ENCODE data around the gene FAM187B.

FAM187B gene

GRCh38 chr19:35232912-35233311 is 4.4 kb upstream of the FAM187B start (continued):
- TF ChIP-seq, protein P1, sequence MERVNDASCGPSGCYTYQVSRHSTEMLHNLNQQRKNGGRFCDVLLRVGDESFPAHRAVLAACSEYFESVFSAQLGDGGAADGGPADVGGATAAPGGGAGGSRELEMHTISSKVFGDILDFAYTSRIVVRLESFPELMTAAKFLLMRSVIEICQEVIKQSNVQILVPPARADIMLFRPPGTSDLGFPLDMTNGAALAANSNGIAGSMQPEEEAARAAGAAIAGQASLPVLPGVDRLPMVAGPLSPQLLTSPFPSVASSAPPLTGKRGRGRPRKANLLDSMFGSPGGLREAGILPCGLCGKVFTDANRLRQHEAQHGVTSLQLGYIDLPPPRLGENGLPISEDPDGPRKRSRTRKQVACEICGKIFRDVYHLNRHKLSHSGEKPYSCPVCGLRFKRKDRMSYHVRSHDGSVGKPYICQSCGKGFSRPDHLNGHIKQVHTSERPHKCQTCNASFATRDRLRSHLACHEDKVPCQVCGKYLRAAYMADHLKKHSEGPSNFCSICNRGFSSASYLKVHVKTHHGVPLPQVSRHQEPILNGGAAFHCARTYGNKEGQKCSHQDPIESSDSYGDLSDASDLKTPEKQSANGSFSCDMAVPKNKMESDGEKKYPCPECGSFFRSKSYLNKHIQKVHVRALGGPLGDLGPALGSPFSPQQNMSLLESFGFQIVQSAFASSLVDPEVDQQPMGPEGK (CRISPR knock-in tag; IDR thresholded peaks at IDR 0.05; ENCODE audit: borderline replicate concordance) = no peak
- TF ChIP-seq ARNTL (CRISPR knock-in tag; IDR thresholded peaks at IDR 0.05; ENCODE audit: borderline replicate concordance, low read depth) = no peak
- no peak for TF ChIP-seq ZC3H10 (CRISPR knock-in tag; IDR thresholded peaks at IDR 0.05)
- TF ChIP-seq ZNF565 (CRISPR knock-in tag; conservative IDR thresholded peaks at IDR 0.05; ENCODE audit: low read depth) = no peak
- TF ChIP-seq PPARA (CRISPR knock-in tag; IDR thresholded peaks at IDR 0.05; ENCODE audit: borderline replicate concordance) = no peak

GRCh38 chr19:35231956-35232645 is 3.6 kb upstream of the FAM187B start:
- ATAC-seq = no peak
- TF ChIP-seq CREB5 (CRISPR knock-in tag; IDR thresholded peaks at IDR 0.05; ENCODE audit: low read depth) (no peak), OSR1 (CRISPR knock-in tag; IDR thresholded peaks at IDR 0.05) (no peak), SNAI2 (CRISPR knock-in tag; IDR thresholded peaks at IDR 0.05) (no peak), PPARA (CRISPR knock-in tag; IDR thresholded peaks at IDR 0.05; ENCODE audit: borderline replicate concordance) (no peak), ZFP30 (CRISPR knock-in tag; IDR thresholded peaks at IDR 0.05) (no peak), POU6F1 (CRISPR knock-in tag; IDR thresholded peaks at IDR 0.05; ENCODE audit: borderline replicate concordance, low read depth) (no peak)

DNA sequence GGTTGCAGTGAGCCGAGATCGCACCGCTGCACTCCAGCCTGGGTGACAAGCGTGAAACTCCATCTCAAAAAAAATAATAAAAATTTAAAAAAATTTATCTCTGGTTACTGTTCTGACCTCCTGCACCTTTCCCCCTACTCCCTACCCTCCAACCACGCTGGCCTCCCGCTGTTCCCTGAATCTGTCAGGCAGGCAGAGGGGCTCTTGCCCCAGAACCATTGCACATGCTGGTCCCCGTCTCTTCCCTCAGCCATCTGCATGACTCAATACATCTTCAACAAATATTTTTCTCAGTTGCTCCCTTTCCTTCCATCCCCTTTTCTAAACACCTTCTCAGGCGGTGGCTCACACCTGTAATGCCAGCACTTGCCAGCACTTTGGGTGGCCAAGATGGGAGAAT is 1.1 kb upstream of the FAM187B start:
- TF ChIP-seq ISL1 (CRISPR knock-in tag; IDR thresholded peaks at IDR 0.05) (no peak), ZC3H10 (CRISPR knock-in tag; IDR thresholded peaks at IDR 0.05) (no peak), TOX (CRISPR knock-in tag; IDR thresholded peaks at IDR 0.05; ENCODE audit: borderline replicate concordance) (no peak), CREB5 (CRISPR knock-in tag; IDR thresholded peaks at IDR 0.05; ENCODE audit: low read depth) (no peak), ZNF70 (CRISPR knock-in tag; IDR thresholded peaks at IDR 0.05) (no peak), BACH2 (CRISPR knock-in tag; IDR thresholded peaks at IDR 0.05; ENCODE audit: borderline replicate concordance) (no peak), ZFP30 (CRISPR knock-in tag; IDR thresholded peaks at IDR 0.05) (no peak), POU6F1 (CRISPR knock-in tag; IDR thresholded peaks at IDR 0.05; ENCODE audit: borderline replicate concordance, low read depth) (no peak), SNAI2 (CRISPR knock-in tag; IDR thresholded peaks at IDR 0.05) (no peak), PPARA (CRISPR knock-in tag; IDR thresholded peaks at IDR 0.05; ENCODE audit: borderline replicate concordance) (no peak), TCF4 (CRISPR knock-in tag; IDR thresholded peaks at IDR 0.05; ENCODE audit: borderline replicate concordance) (no peak), RARB (CRISPR knock-in tag; IDR thresholded peaks at IDR 0.05) (no peak), ZNF8 (CRISPR knock-in tag; IDR thresholded peaks at IDR 0.05) (no peak), ZFP3 (CRISPR knock-in tag; IDR thresholded peaks at IDR 0.05) (no peak), GLIS3 (CRISPR knock-in tag; IDR thresholded peaks at IDR 0.05) (no peak)
- TF ChIP-seq, protein P1 (CRISPR knock-in tag; IDR thresholded peaks at IDR 0.05; ENCODE audit: borderline replicate concordance) = no peak
- TF ChIP-seq, protein P2, sequence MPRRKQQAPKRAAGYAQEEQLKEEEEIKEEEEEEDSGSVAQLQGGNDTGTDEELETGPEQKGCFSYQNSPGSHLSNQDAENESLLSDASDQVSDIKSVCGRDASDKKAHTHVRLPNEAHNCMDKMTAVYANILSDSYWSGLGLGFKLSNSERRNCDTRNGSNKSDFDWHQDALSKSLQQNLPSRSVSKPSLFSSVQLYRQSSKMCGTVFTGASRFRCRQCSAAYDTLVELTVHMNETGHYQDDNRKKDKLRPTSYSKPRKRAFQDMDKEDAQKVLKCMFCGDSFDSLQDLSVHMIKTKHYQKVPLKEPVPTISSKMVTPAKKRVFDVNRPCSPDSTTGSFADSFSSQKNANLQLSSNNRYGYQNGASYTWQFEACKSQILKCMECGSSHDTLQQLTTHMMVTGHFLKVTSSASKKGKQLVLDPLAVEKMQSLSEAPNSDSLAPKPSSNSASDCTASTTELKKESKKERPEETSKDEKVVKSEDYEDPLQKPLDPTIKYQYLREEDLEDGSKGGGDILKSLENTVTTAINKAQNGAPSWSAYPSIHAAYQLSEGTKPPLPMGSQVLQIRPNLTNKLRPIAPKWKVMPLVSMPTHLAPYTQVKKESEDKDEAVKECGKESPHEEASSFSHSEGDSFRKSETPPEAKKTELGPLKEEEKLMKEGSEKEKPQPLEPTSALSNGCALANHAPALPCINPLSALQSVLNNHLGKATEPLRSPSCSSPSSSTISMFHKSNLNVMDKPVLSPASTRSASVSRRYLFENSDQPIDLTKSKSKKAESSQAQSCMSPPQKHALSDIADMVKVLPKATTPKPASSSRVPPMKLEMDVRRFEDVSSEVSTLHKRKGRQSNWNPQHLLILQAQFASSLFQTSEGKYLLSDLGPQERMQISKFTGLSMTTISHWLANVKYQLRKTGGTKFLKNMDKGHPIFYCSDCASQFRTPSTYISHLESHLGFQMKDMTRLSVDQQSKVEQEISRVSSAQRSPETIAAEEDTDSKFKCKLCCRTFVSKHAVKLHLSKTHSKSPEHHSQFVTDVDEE (CRISPR knock-in tag; IDR thresholded peaks at IDR 0.05) = no peak
- ATAC-seq = no peak

Data from SK-N-SH treated with all-trans-retinoic acid at 6 μM for 48 hours (cell line).